OCI-LY7 (cell line): ENCODE data around the gene DOHH. TPM values are rescaled to one million over a fixed set of nuclear protein-coding genes. Genes with fewer than 3 reads are reported as not detected.
"Not testable (repeated sequence)": the region's sequence is repeated elsewhere in the genome, so short reads cannot be mapped to it uniquely, and the experiment has no call there.

Source experiments
- BruUV-seq: library from RNA; stranded (reverse); fragments of 400-500 nt; replicated peaks from 2 replicates; lab custom pipeline; 2021; lab: Mats Ljungman, UMichigan
- CTCF ChIA-PET: fragments of 300-600 bp; sonication (Branson Sonifier 250); formaldehyde crosslinking; loops from one replicate; lab custom pipeline; 2022; ENCODE audit warnings: antibody characterized with exemption; ENCODE audit not compliant: unreplicated experiment; lab: Charles Lee
- POLR2A ChIA-PET: fragments of 300-600 bp; sonication (Branson Sonifier 250); formaldehyde crosslinking; loops from one replicate; lab custom pipeline; 2022; ENCODE audit warnings: antibody characterized with exemption; lab: Charles Lee
- DNase-seq: peaks from one replicate; pipeline ENCODE4 v3.0.0-alpha.2; 2015; ENCODE audit warnings: low spot score
- H2AFZ ChIP-seq: fragments of 200-600 bp; sonication (generic), shearing (Covaris generic); 2 replicates; pipeline ENCODE4 v1.6.1; 2014; ENCODE audit warnings: mild to moderate bottlenecking, antibody characterized with exemption, low read length, moderate library complexity
- H3K27ac ChIP-seq: fragments of 200-600 bp; sonication (generic); 2 replicates; pipeline ENCODE4 v1.5.1; 2014; ENCODE audit warnings: mixed run types, low read depth, mild to moderate bottlenecking, moderate library complexity, low read length, inconsistent platforms; ENCODE audit not compliant: poor library complexity, severe bottlenecking
- H3K36me3 ChIP-seq: fragments of 200-600 bp; sonication (generic); 2 replicates; pipeline ENCODE4 v1.6.1; 2014; ENCODE audit warnings: mild to moderate bottlenecking, antibody characterized with exemption, low read length, moderate library complexity, mixed read lengths; ENCODE audit not compliant: insufficient read depth
- H3K4me1 ChIP-seq: fragments of 200-600 bp; sonication (generic); 2 replicates; pipeline ENCODE4 v1.5.1; 2014; ENCODE audit warnings: mild to moderate bottlenecking, low read length; ENCODE audit not compliant: insufficient read depth, poor library complexity, severe bottlenecking
- H3K4me2 ChIP-seq: fragments of 200-600 bp; sonication (generic); 2 replicates; pipeline ENCODE4 v1.6.1; 2014; ENCODE audit warnings: mild to moderate bottlenecking, low read length
- H3K4me3 ChIP-seq: fragments of 200-600 bp; sonication (generic); 2 replicates; pipeline ENCODE4 v1.5.1; 2014; ENCODE audit warnings: mild to moderate bottlenecking, low read depth, low read length; ENCODE audit not compliant: poor library complexity, severe bottlenecking
- H3K79me2 ChIP-seq: fragments of 200-600 bp; sonication (generic); 2 replicates; pipeline ENCODE4 v1.6.1; 2016; ENCODE audit warnings: low read depth, mild to moderate bottlenecking, low read length, moderate library complexity, mixed read lengths; ENCODE audit not compliant: insufficient read depth
- H3K9me2 ChIP-seq: fragments of 200-600 bp; sonication (generic); 2 replicates; pipeline ENCODE4 v1.6.1; 2016; ENCODE audit warnings: mild to moderate bottlenecking, low read length, mixed read lengths; ENCODE audit not compliant: insufficient read depth
- H3K9me3 ChIP-seq: fragments of 200-600 bp; sonication (generic); 2 replicates; pipeline ENCODE4 v1.6.1; 2014; ENCODE audit warnings: mild to moderate bottlenecking, mixed run types, low read length, mixed read lengths
- H4K20me1 ChIP-seq: fragments of 200-600 bp; sonication (generic); 2 replicates; pipeline ENCODE4 v1.6.1; 2014; ENCODE audit warnings: mild to moderate bottlenecking, antibody characterized with exemption, low read length, moderate library complexity, mixed read lengths; ENCODE audit not compliant: insufficient read depth
- EZH2phosphoT487 ChIP-seq: fragments of 200-600 bp; sonication (generic); IDR thresholded peaks from 2 replicates; pipeline ENCODE4 v1.6.1; 2018; ENCODE audit warnings: low read depth, borderline replicate concordance, mild to moderate bottlenecking, mixed run types, antibody characterized with exemption, low read length, moderate library complexity, mixed read lengths
- intact Hi-C: fragments of 100-400 bp; cut with micrococcal nuclease; formaldehyde crosslinking; loops from one replicate; pipeline ENCODE4 v1.10.0; 2022; ENCODE audit not compliant: unreplicated experiment
- total RNA-seq, 2 experiments: library from RNA; depleted of rRNA in 1 of 2; stranded (reverse); fragments of >200 nt in 1 of 2; shearing (Covaris generic) in 1 of 2; gene quantifications; 2 replicates each; pipeline ENCODE4 v1.2.3, GENCODE V29; 2014 to 2022
- TF ChIP-seq, protein P1 (sequence below): fragments of 200-600 bp; sonication (generic); conservative IDR thresholded peaks from 2 replicates; pipeline ENCODE4 v1.5.1; 2014; ENCODE audit warnings: mild to moderate bottlenecking, antibody characterized with exemption, low read length, moderate library complexity, mixed read lengths

Gene DOHH
- total RNA-seq, 2 experiments from 2014 or later: 11.3 to 13.1 TPM

DNA sequence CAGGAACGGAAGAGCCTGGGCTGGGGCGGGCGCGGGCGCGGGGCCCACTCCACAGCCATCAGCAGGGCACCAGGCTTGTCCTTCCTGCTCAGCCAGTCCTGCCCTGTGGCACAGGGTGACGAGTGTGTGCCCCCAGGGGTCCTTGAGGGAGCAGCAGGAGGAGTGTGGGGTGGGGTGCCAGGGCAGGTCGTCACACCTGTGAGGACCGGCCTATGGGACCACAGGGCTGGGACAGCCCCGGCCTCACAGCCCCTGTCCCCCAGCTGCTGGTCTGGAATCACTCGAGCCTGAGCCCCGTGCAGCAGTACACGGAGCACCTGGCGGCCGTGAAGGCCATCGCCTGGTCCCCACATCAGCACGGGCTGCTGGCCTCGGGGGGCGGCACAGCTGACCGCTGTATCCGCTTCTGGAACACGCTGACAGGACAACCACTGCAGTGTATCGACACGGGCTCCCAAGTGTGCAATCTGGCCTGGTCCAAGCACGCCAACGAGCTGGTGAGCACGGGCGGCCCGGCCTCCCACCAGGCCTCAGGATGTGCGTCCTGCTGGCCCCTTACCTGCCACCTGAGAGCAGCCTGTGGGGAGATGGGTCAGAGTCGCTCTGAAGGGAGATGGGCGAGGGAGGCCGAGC, 31.8 kb upstream of the DOHH start:
- no TSS peak for BruUV-seq
- DNase-seq: no peak
- TF ChIP-seq, protein P1, sequence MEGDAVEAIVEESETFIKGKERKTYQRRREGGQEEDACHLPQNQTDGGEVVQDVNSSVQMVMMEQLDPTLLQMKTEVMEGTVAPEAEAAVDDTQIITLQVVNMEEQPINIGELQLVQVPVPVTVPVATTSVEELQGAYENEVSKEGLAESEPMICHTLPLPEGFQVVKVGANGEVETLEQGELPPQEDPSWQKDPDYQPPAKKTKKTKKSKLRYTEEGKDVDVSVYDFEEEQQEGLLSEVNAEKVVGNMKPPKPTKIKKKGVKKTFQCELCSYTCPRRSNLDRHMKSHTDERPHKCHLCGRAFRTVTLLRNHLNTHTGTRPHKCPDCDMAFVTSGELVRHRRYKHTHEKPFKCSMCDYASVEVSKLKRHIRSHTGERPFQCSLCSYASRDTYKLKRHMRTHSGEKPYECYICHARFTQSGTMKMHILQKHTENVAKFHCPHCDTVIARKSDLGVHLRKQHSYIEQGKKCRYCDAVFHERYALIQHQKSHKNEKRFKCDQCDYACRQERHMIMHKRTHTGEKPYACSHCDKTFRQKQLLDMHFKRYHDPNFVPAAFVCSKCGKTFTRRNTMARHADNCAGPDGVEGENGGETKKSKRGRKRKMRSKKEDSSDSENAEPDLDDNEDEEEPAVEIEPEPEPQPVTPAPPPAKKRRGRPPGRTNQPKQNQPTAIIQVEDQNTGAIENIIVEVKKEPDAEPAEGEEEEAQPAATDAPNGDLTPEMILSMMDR: no peak
- TF ChIP-seq EZH2phosphoT487: no peak

DNA sequence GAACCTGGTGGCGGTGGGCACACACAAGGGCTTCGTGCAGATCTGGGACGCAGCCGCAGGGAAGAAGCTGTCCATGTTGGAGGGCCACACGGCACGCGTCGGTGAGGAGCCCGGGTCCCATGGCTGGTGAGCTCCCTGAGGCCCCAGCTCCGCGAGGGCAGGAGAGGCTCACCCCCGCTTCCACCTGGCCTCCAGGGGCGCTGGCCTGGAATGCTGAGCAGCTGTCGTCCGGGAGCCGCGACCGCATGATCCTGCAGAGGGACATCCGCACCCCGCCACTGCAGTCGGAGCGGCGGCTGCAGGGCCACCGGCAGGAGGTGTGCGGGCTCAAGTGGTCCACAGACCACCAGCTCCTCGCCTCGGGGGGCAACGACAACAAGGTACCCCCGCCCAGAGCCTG, 31.2 kb upstream of the DOHH start:
- TF ChIP-seq, protein P1: no peak
- no peak for TF ChIP-seq EZH2phosphoT487
- Histone ChIP-seq H3K4me3 (no peak overlapping the region), H3K9me2 (no peaks in the 10 kb centered on the region), H3K4me2 (no peak overlapping the region), H4K20me1 (no peaks in the 10 kb centered on the region), H3K79me2 (no peaks in the 10 kb centered on the region), H3K27ac (no peak overlapping the region), H3K4me1 (no peaks in the 10 kb centered on the region), H2AFZ (no peak overlapping the region), H3K9me3 (no peaks in the 10 kb centered on the region), H3K36me3 (peaks cover 58% of the 10 kb centered on the region)
- CTCF ChIA-PET: no interaction called here
- intact Hi-C loops: no loop called here
- POLR2A ChIA-PET: no interaction called here
- no peak for DNase-seq
- BruUV-seq: no TSS peak

More for the DNA sequence above, 31.8 kb upstream of the DOHH start:
- H3K4me1 ChIP-seq: no peaks in the 10 kb centered on the region
- no peak overlapping the region for H2AFZ ChIP-seq
- H3K27ac ChIP-seq: no peak overlapping the region
- H3K36me3 ChIP-seq: peaks cover 56% of the 10 kb centered on the region
- POLR2A ChIA-PET: no interaction called here
- H4K20me1 ChIP-seq: no peaks in the 10 kb centered on the region
- no peaks in the 10 kb centered on the region for H3K9me3 ChIP-seq
- intact Hi-C loops: no loop called here
- no peaks in the 10 kb centered on the region for H3K9me2 ChIP-seq
- no peak overlapping the region for H3K4me2 ChIP-seq
- CTCF ChIA-PET: no interaction called here
- no peaks in the 10 kb centered on the region for H3K79me2 ChIP-seq
- H3K4me3 ChIP-seq: no peak overlapping the region

DNA sequence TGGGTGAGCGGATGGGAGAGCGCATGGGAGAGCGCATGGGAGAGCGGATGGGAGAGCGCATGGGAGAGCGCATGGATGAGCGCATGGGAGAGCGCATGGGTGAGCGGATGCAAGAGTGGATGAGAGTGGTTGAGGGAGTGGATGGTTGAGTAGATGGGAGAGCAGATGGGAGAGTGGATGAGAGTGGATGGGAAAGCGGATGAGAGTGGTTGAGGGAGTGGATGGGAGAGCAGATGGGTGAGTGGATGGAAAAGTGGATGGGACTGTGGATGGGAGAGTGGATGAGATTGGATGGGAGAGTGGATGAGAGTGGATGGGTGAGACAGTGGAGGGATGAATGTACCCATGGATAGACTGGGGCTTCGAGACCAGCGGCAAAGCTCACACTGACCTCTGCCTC, 29.9 kb upstream of the DOHH start:
- no peak overlapping the region for H3K4me2 ChIP-seq

DNA sequence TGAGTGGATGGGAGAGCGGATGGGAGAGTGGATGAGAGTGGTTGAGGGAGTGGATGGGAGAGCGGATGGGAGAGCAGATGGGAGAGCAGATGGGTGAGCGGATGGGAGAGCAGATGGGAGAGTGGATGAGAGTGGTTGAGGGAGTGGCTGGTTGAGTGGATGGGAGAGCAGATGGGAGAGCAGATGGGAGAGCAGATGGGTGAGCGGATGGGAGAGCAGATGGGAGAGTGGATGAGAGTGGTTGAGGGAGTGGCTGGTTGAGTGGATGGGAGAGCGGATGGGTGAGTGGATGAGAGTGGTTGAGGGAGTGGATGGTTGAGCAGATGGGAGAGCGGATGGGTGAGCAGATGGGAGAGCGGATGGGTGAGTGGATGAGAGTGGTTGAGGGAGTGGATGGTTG, 28.8 kb upstream of the DOHH start:
- H3K9me2 ChIP-seq, intact Hi-C loops, H3K27ac ChIP-seq, H3K4me1 ChIP-seq, H3K79me2 ChIP-seq, H3K4me2 ChIP-seq, H2AFZ ChIP-seq, POLR2A ChIA-PET, CTCF ChIA-PET, DNase-seq, BruUV-seq, H3K9me3 ChIP-seq, H4K20me1 ChIP-seq, H3K4me3 ChIP-seq: not testable (repeated sequence)
- H3K36me3 ChIP-seq: peaks cover 51% of the 10 kb centered on the region

More for the DNA sequence above, 29.9 kb upstream of the DOHH start:
- CTCF ChIA-PET: no interaction called here
- H4K20me1 ChIP-seq: no peaks in the 10 kb centered on the region
- H3K9me3 ChIP-seq: no peaks in the 10 kb centered on the region
- DNase-seq: no peak
- no peaks in the 10 kb centered on the region for H3K79me2 ChIP-seq
- BruUV-seq: no TSS peak
- intact Hi-C loops: no loop called here
- no peaks in the 10 kb centered on the region for H3K4me1 ChIP-seq
- H2AFZ ChIP-seq: no peak overlapping the region
- TF ChIP-seq, protein P1: no peak
- TF ChIP-seq EZH2phosphoT487: no peak
- no peaks in the 10 kb centered on the region for H3K9me2 ChIP-seq
- no peak overlapping the region for H3K27ac ChIP-seq
- peaks cover 54% of the 10 kb centered on the region for H3K36me3 ChIP-seq
- H3K4me3 ChIP-seq: no peak overlapping the region
- POLR2A ChIA-PET: no interaction called here
